KMS-11 (cell line): ENCODE results near the gene RASL11A.

Source experiments
- H2AFZ ChIP-seq: fragments of 200-600 bp; sonication (generic); 2 replicates; pipeline ENCODE4 v1.6.1; 2016; ENCODE audit warnings: antibody characterized with exemption, mixed run types, low read depth
- H3K27ac ChIP-seq: fragments of 200-600 bp; sonication (generic); 2 replicates; pipeline ENCODE4 v1.6.1; 2016; ENCODE audit warnings: mild to moderate bottlenecking, mixed run types
- H3K27me3 ChIP-seq: fragments of 200-600 bp; sonication (generic); 2 replicates; pipeline ENCODE4 v1.6.1; 2017; ENCODE audit warnings: mild to moderate bottlenecking, low read depth, mixed run types, moderate library complexity; ENCODE audit not compliant: insufficient read depth
- H3K36me3 ChIP-seq: fragments of 200-600 bp; sonication (generic); 2 replicates; pipeline ENCODE4 v1.6.1; 2017; ENCODE audit warnings: mild to moderate bottlenecking, mixed run types; ENCODE audit not compliant: insufficient read depth
- H3K4me1 ChIP-seq: fragments of 200-600 bp; sonication (generic); 2 replicates; pipeline ENCODE4 v1.6.1; 2016; ENCODE audit warnings: mild to moderate bottlenecking, low read depth, mixed run types; ENCODE audit not compliant: poor library complexity, severe bottlenecking
- H3K4me2 ChIP-seq: fragments of 200-600 bp; sonication (generic); 2 replicates; pipeline ENCODE4 v1.7.0; 2016; ENCODE audit warnings: mild to moderate bottlenecking, mixed run types
- H3K4me3 ChIP-seq: fragments of 200-600 bp; sonication (generic); IDR thresholded peaks from 2 replicates; pipeline ENCODE4 v1.6.1; 2017; ENCODE audit warnings: low read depth, low read length, mixed read lengths; ENCODE audit not compliant: insufficient read depth
- H3K79me2 ChIP-seq: fragments of 200-600 bp; sonication (generic); 2 replicates; pipeline ENCODE4 v1.6.1; 2016; ENCODE audit warnings: low read depth, mixed run types; ENCODE audit not compliant: insufficient read depth
- H3K9ac ChIP-seq: fragments of 200-600 bp; sonication (generic); 2 replicates; pipeline ENCODE4 v1.6.1; 2016; ENCODE audit warnings: mild to moderate bottlenecking, mixed run types
- H4K20me1 ChIP-seq: fragments of 200-600 bp; sonication (generic); 2 replicates; pipeline ENCODE4 v1.6.1; 2016; ENCODE audit warnings: mild to moderate bottlenecking, mixed run types; ENCODE audit not compliant: insufficient read depth
- TF ChIP-seq, protein P1 (sequence below): fragments of 200-600 bp; sonication (generic); conservative IDR thresholded peaks from 2 replicates; pipeline ENCODE4 v1.6.1; 2017; ENCODE audit warnings: low read depth, mild to moderate bottlenecking, antibody characterized with exemption, low read length, moderate library complexity, mixed read lengths

The RASL11A gene

DNA sequence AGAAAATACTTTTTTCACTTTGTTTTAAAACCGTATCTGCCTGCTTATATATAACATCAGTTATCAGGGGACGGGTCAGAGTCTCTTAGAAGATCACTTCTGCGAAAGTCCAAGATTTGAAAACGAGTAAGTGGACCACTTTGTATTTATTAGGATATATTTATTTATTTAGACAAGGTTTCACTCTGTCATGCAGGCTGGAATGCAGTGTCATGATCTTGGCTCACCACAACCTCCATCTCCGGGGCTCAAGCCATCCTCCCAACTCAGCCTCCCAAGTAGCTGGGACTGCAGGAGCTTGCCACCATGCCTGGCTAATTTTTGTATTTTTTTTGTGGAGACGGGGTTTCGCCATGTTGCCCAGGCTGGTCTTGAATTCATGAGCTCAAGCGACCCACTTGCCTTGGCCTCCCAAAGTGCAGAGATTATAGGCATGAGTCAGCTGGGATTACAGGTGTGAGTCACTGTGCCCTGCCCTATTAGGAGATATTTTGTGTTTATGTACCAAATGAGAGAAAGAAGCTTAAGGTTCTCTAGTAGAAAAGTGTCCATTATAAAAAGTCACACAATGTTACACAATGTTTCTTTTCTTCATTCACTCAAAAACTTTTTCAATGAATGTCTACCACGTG is 39.5 kb downstream of the RASL11A start:
- Histone ChIP-seq H3K79me2 (no peaks in the 10 kb centered on the region), H3K4me3 (no peak overlapping the region), H3K27me3 (no peaks in the 10 kb centered on the region), H3K4me2 (no peak overlapping the region), H3K4me1 (no peaks in the 10 kb centered on the region), H2AFZ (no peak overlapping the region), H4K20me1 (no peaks in the 10 kb centered on the region), H3K9ac (no peak overlapping the region), H3K27ac (no peak overlapping the region), H3K36me3 (no peaks in the 10 kb centered on the region)
- TF ChIP-seq, protein P1, sequence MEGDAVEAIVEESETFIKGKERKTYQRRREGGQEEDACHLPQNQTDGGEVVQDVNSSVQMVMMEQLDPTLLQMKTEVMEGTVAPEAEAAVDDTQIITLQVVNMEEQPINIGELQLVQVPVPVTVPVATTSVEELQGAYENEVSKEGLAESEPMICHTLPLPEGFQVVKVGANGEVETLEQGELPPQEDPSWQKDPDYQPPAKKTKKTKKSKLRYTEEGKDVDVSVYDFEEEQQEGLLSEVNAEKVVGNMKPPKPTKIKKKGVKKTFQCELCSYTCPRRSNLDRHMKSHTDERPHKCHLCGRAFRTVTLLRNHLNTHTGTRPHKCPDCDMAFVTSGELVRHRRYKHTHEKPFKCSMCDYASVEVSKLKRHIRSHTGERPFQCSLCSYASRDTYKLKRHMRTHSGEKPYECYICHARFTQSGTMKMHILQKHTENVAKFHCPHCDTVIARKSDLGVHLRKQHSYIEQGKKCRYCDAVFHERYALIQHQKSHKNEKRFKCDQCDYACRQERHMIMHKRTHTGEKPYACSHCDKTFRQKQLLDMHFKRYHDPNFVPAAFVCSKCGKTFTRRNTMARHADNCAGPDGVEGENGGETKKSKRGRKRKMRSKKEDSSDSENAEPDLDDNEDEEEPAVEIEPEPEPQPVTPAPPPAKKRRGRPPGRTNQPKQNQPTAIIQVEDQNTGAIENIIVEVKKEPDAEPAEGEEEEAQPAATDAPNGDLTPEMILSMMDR, result no peak

DNA sequence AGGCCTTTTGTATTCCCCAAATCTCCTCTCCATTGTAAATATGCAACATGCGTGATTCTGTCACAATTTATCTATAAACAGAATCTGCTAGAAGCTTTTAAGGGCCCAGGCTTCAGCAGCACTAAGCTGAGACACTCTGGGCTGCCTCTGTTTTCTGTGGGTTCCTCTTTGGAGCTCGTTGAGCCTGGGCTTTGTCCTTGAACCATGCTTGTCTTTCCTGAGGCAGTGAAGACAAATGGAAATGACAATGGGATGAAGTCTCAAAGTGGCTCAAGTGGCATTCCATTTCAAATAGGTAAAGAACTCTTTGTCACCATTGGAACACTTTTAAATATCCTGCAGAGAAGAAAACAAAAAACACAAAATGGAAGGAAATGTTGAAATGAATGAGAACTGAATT is 40.3 kb downstream of the RASL11A start:
- Histone ChIP-seq H3K27me3 (no peaks in the 10 kb centered on the region), H3K79me2 (no peaks in the 10 kb centered on the region), H3K4me2 (no peak overlapping the region), H2AFZ (no peak overlapping the region), H3K4me3 (no peak overlapping the region), H3K4me1 (no peaks in the 10 kb centered on the region), H4K20me1 (no peaks in the 10 kb centered on the region), H3K36me3 (no peaks in the 10 kb centered on the region), H3K9ac (no peak overlapping the region), H3K27ac (no peak overlapping the region)
- TF ChIP-seq, protein P1, result no peak

DNA sequence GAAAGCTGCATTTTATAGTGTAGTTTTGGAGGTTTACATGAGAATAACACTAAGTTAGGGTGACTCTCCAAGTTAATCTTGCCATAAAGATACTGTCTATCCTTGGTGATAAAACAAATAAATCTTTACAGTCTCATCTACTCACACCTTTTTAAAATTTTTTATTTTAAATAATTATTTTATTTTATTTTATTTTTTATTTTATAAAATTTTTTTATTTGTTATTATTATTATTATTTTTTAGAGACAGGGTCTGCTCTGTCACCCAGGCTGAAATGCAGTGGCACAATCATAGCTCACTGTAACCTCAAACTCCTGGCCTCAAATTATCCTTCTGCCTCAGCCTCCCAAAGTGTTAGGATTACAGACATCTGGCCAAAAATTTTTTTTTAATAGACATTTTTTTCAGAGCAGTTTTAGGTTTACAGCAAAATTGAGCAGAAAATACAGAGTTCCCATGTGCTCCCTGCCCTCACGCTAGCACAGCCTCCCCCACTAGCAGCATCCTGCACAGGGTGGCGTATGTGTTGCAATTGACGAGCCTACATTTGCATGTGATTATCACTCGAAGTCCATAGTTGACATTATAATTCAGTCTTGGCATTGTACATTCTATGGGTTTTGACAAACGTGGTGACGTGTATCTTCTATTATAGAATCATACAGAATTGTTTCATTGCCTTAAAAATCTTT is 41.0 kb downstream of the RASL11A start:
- no peak overlapping the region for H3K4me2 ChIP-seq

DNA sequence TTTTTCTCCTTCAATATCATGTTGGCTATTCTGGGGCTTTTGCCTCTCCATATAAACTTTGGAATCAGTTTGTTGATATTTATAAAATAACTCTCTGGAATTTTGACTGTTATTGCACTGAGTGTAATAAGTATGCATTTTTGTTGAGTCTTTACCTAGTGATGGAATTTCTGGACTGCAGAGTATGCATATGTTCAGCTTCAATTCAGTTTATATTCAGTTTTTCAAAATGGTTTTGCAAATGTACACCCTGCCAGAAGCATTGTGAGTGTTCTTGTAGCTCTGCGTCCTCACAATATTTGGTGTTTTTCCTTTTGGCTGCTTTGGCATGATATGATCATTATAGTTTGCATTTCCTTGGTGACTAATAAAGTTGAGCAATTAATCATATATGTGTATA is 43.1 kb downstream of the RASL11A start:
- Histone ChIP-seq H3K36me3 (no peaks in the 10 kb centered on the region), H3K9ac (no peak overlapping the region), H3K4me1 (no peaks in the 10 kb centered on the region), H3K4me3 (no peak overlapping the region), H3K27ac (no peak overlapping the region), H3K79me2 (no peaks in the 10 kb centered on the region), H2AFZ (no peak overlapping the region), H3K4me2 (no peak overlapping the region), H4K20me1 (no peaks in the 10 kb centered on the region), H3K27me3 (no peaks in the 10 kb centered on the region)
- TF ChIP-seq, protein P1, result no peak

More for the DNA sequence above, 41.0 kb downstream of the RASL11A start:
- H3K9ac ChIP-seq, result no peak overlapping the region
- H2AFZ ChIP-seq, result no peak overlapping the region
- no peak overlapping the region for H3K4me3 ChIP-seq
- no peak overlapping the region for H3K27ac ChIP-seq
- no peaks in the 10 kb centered on the region for H3K4me1 ChIP-seq
- H4K20me1 ChIP-seq, result no peaks in the 10 kb centered on the region
- H3K36me3 ChIP-seq, result no peaks in the 10 kb centered on the region
- TF ChIP-seq, protein P1, result no peak
- no peaks in the 10 kb centered on the region for H3K27me3 ChIP-seq
- H3K79me2 ChIP-seq, result no peaks in the 10 kb centered on the region
